Thyroid gland (tissue), 4 donors: ENCODE measurements around the gene TMEM18. TPM values are rescaled to one million over a fixed set of nuclear protein-coding genes. Genes with fewer than 3 reads are reported as not detected.

Source experiments
- DNase-seq, 2 donors: peaks; one replicate each; pipeline ENCODE4 v3.0.0-alpha.2; 2019
- H3K27ac ChIP-seq, 3 donors: fragments of 200-600 bp; sonication (generic); 1 replicate in 2 of 3; 2 replicates in 1 of 3; pipeline ENCODE4 v1.5.1; 2016 to 2019; ENCODE audit warnings: mild to moderate bottlenecking in 1 of 3, moderate library complexity in 1 of 3
- H3K27me3 ChIP-seq: fragments of 200-600 bp; sonication (generic); one replicate; pipeline ENCODE4 v1.5.1; 2019
- H3K36me3 ChIP-seq, 2 donors: fragments of 200-600 bp; sonication (generic); one replicate each; pipeline ENCODE4 v1.5.1; 2016 to 2019
- H3K4me1 ChIP-seq, 2 donors: fragments of 200-600 bp; sonication (generic); one replicate each; pipeline ENCODE4 v1.5.1; 2017 to 2019
- H3K4me3 ChIP-seq, 3 donors: fragments of 200-600 bp; sonication (generic); replicated peaks in 1 of 3; 1 replicate in 2 of 3; 2 replicates in 1 of 3; pipeline ENCODE4 v1.5.1; 2016; ENCODE audit warnings: mild to moderate bottlenecking in 1 of 3
- H3K9me3 ChIP-seq: fragments of 200-600 bp; sonication (generic); one replicate; pipeline ENCODE4 v1.5.1; 2017
- CTCF ChIP-seq, 6 experiments: fragments of 200-600 bp in 3 of 6; fragments of 450-650 bp in 3 of 6; sonication (generic) in 3 of 6; IDR thresholded peaks; one replicate each; pipeline ENCODE4 v1.5.1; 2016 to 2019; ENCODE audit warnings: antibody characterized with exemption in 6 of 6, mild to moderate bottlenecking in 2 of 6, inconsistent platforms in 1 of 6, moderate library complexity in 1 of 6
- POLR2A ChIP-seq, 2 donors: fragments of 450-650 bp; IDR thresholded peaks; one replicate each; pipeline ENCODE4 v1.6.1; 2017; ENCODE audit warnings: antibody characterized with exemption in 2 of 2, mild to moderate bottlenecking in 2 of 2, moderate library complexity in 1 of 2
- WGBS, 2 donors: methylation state at CpG; one replicate each; pipeline ENCODE4 v1.1.5; 2017; 5-methylcytosine and 5-hydroxymethylcytosine counted together
- intact Hi-C: fragments of 100-400 bp; cut with DNase I; formaldehyde crosslinking; loops from one replicate; pipeline ENCODE4 v1.15.1; 2023
- total RNA-seq, 4 donors: library from RNA; depleted of rRNA; stranded (reverse); fragments of >200 nt; gene quantifications; one replicate each; pipeline ENCODE4 v1.2.3, GENCODE V29; 2016

Gene TMEM18
- total RNA-seq, 4 donors from 2014 or later: 22.2 to 32.0 (median 28.7) TPM

DNA sequence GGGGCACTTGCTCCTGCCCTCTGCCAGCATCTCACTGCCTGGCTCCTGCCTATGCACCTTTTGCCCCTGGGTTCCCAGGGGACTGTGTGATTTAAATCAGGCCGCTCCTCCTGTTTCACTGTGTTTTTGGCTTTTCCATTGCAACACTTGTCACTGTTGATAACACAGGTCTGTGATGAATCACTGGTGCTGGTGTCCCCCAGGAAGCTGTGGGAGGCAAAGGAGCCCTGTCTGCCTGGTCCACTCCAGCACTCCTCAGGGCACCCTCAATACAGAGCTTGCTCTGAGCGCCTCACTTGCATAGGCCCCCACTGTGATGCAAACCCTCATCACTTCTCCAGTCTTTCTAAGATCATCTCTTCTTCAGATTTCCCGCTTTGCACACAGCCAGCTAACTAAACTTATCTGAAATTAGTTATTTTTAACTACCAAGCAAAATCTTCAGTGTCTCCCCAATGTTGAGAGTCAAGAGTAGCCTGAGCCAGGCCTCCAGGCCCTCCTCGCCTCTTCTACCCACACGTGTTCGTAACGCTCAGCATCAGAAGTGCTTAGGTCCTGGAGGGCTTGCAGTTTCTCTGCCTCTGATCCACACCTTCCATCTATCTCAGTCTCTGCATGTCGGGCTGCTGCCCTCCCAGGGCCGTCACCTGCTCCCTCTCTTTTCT lies 2.8 kb downstream of the TMEM18 start:
- 84 to 87% methylated on average over 9 of the region's 9 CpGs for WGBS, 2 donors
- intact Hi-C loops: no loop called here

GRCh38 chr2:673615-674320 lies 3.4 kb downstream of the TMEM18 start:
- Histone ChIP-seq H3K9me3 (no peaks in the 10 kb centered on the region), H3K27me3 (no peaks in the 10 kb centered on the region), H3K4me1 (peaks cover 9 to 12% of the 10 kb centered on the region in 2 donors), H3K27ac (no peak overlapping the region), H3K36me3 (peaks cover 6 to 29% of the 10 kb centered on the region in 2 donors), H3K4me3 (no peak overlapping the region)
- DNase-seq: no peak
- intact Hi-C loops: no loop called here
- WGBS, 2 donors: 79 to 80% methylated on average over 7 of the region's 7 CpGs
- TF ChIP-seq CTCF (IDR thresholded peaks at IDR 0.05) (no peak), POLR2A (IDR thresholded peaks at IDR 0.05) (no peak)

More for the DNA sequence above, 2.8 kb downstream of the TMEM18 start:
- H3K36me3 ChIP-seq: peaks cover 5 to 22% of the 10 kb centered on the region in 2 donors
- no peak overlapping the region for H3K27ac ChIP-seq
- H3K27me3 ChIP-seq: no peaks in the 10 kb centered on the region
- TF ChIP-seq POLR2A (IDR thresholded peaks at IDR 0.05) (no peak), CTCF (IDR thresholded peaks at IDR 0.05) (no peak)
- H3K4me1 ChIP-seq: peaks cover 9 to 12% of the 10 kb centered on the region in 2 donors
- no peak for DNase-seq
- no peaks in the 10 kb centered on the region for H3K9me3 ChIP-seq
- H3K4me3 ChIP-seq: no peak overlapping the region

- intact Hi-C loops: no loop called here
- H3K4me3 ChIP-seq: no peak overlapping the region
- no peak overlapping the region for H3K27ac ChIP-seq
- no peaks in the 10 kb centered on the region for H3K9me3 ChIP-seq
- H3K27me3 ChIP-seq: no peaks in the 10 kb centered on the region
- no peak for TF ChIP-seq POLR2A (IDR thresholded peaks at IDR 0.05)
- TF ChIP-seq CTCF (IDR thresholded peaks at IDR 0.05): no peak
- peaks cover 9% of the 10 kb centered on the region in 2 donors for H3K4me1 ChIP-seq
- peaks cover 14 to 37% of the 10 kb centered on the region in 2 donors for H3K36me3 ChIP-seq
- WGBS, 2 donors: 95% methylated on average over 6 to 9 of the region's 9 CpGs
- no peak for DNase-seq
These were observed 4.2 kb downstream of the TMEM18 start for GRCh38 chr2:673016-673415.

- H3K4me1 ChIP-seq: peaks cover 5 to 9% of the 10 kb centered on the region in 2 donors
- no peaks in the 10 kb centered on the region for H3K9me3 ChIP-seq
- DNase-seq: no peak
- TF ChIP-seq CTCF (IDR thresholded peaks at IDR 0.05): no peak
- TF ChIP-seq POLR2A (IDR thresholded peaks at IDR 0.05): no peak
- no peaks in the 10 kb centered on the region for H3K27me3 ChIP-seq
- WGBS, 2 donors: 96 to 98% methylated on average over 12 to 13 of the region's 13 CpGs
- H3K36me3 ChIP-seq: peaks cover 15 to 41% of the 10 kb centered on the region in 2 donors
- H3K4me3 ChIP-seq: no peak overlapping the region
- intact Hi-C loops: no loop called here
- H3K27ac ChIP-seq: no peak overlapping the region
These were observed 4.7 kb downstream of the TMEM18 start for GRCh38 chr2:672606-672905.
